GM19467 (cell line): Measurements from ENCODE around the gene CDK5RAP3.
A peak's percentile ranks its signal among the peaks of the same experiment; 100 is the strongest.

ENCODE experiments used
- ATAC-seq: cut with Tn5 transposase; IDR thresholded peaks from one replicate; pipeline ENCODE4 v1.9.1; 2021; ENCODE audit warnings: mild to moderate bottlenecking, moderate library complexity; ENCODE audit not compliant: unreplicated experiment

CDK5RAP3 gene

GRCh38 chr17:48022901-48023300 is 52.0 kb downstream of the CDK5RAP3 start:
- ATAC-seq = no peak

GRCh38 chr17:48023400-48024148 is 52.7 kb downstream of the CDK5RAP3 start:
- ATAC-seq = no peak

GRCh38 chr17:48024149-48025039 is 53.5 kb downstream of the CDK5RAP3 start:
- no peak for ATAC-seq

- peak; percentile 78 for ATAC-seq
Observed at GRCh38 chr17:48025040-48025903, 54.4 kb downstream of the CDK5RAP3 start.

DNA sequence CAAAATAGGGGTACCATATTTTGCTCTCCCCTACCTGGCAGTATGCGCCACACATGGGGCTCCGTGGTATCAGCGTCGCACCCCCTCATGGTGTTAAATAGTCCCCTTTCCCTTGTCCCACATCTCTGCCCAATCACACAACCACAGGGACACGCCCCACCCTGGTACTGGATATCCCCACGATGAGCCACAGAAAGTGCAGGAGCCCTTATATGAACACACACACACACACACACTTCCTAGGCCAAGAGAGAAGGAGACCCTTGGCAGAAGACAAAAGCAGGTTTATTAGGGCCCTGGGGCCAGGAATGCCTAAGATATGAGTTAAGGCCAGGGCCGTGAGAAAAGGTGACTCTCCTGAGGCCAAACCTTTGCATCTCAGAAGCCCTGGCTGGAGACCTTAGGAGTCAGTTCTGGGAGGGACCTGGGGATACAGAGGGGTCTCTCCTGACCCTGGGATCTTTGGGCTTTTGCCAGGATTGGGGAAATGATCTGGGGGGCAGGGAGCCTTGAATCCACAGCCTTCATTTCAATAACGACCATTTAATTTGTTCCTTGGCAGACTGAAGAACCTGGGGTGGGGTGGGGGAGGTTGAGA is 55.1 kb downstream of the CDK5RAP3 start:
- no peak for ATAC-seq

DNA sequence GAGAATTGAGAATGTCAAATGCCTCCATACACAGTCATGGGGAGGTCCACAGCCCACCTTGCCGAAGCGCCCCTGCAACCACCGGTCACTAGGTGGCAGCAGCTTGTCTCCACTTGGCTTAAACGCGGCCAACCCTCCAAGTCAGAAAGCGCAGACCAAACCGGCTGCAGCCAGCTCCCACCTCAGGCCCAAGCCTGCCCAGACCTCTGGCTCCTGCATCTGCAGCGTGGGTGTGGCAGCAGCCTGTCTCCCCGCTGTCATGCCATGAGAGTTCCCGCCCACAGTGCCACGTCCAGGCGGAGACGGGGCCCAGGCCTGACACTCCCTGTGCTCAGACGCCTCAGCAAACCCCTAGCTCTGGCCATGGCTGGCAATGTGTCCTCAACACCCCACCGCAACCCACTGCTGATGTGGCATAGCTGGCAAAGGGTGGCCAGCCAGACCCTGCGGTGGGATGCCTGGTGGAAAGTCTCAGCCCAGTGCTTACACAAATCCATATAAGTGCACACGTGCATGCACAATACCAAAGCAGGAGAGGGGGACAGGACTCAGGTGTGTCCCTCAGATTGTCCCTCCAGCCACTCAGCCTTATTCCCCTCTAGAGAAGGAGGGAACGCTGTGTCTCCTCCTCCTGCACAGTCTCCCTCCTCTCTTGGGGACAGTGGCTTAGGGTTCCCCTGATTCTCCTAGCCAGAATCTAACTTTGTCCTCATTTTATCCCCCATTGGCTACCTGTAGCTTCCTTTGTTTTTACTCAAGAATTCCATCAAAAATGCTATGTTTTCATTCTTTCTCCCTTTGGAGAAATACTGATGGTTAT is 55.8 kb downstream of the CDK5RAP3 start:
- no peak for ATAC-seq

DNA sequence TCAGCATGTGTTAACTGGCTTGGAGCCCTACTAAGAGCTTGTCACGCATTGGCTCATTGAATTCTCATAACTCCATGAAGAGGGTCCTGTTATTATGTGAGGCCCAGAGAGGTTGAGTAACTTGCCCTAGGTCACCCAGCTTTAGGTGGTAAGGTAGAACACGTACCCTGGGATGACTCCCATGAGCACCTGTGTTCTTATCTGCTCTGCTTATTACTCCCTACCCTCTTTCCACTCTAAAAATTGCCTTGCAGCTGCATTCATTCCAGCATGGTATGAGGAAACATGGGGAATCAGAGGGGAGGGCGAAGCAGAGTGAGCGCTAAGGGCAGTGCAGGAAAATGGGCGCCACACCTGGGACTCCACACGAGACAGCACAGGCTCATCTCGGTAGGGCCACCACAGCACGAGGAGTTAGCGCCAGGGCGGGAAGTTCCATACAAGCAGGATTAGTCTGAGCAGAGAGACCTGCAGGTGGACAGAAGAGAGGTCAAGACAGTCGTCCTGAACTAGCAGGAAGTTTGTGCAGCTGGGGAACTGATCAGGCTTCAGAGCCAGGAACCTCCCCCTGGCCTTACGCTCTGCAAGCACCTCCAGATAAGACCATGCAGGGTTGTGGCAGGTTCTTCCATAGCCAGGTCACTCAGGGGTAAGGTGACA is 56.5 kb downstream of the CDK5RAP3 start:
- ATAC-seq = no peak

GRCh38 chr17:48028736-48029135 is 57.8 kb downstream of the CDK5RAP3 start:
- ATAC-seq = no peak

GRCh38 chr17:48030531-48030930 is 59.6 kb downstream of the CDK5RAP3 start:
- no peak for ATAC-seq
